CD14-positive monocyte (primary cell): ENCODE results near the gene GUSB. TPM values are rescaled to one million over a fixed set of nuclear protein-coding genes. Genes with fewer than 3 reads are reported as not detected.

ENCODE experiments used
- DNase-seq, 3 donors: peaks; one replicate each; pipeline ENCODE4 v3.0.0-alpha.2; 2011 to 2022
- H2AFZ ChIP-seq: 2 replicates; pipeline ENCODE4 v1.6.0; 2012; ENCODE audit warnings: mild to moderate bottlenecking, low read depth, low read length, inconsistent platforms; ENCODE audit not compliant: insufficient read depth, poor library complexity, severe bottlenecking
- H3K27ac ChIP-seq, 2 donors: 1 replicate in 1 of 2; 2 replicates in 1 of 2; pipeline ENCODE4 v1.5.1; 2012 to 2013; ENCODE audit warnings: low read length in 2 of 2, control low read depth in 1 of 2, inconsistent platforms in 1 of 2, low read depth in 1 of 2, mild to moderate bottlenecking in 1 of 2
- H3K27me3 ChIP-seq, 2 donors: one replicate each; pipeline versions ENCODE4 v1.6.0 to v1.6.1; 2011 to 2013; ENCODE audit warnings: low read length in 2 of 2; ENCODE audit not compliant: control insufficient read depth in 2 of 2, insufficient read depth in 2 of 2
- H3K36me3 ChIP-seq, 2 donors: replicated peaks in 1 of 2; 1 replicate in 1 of 2; 2 replicates in 1 of 2; pipeline versions ENCODE4 v1.5.1 to v1.6.1; 2012 to 2013; ENCODE audit warnings: low read length in 2 of 2, control low read depth in 1 of 2, inconsistent platforms in 1 of 2, mild to moderate bottlenecking in 1 of 2; ENCODE audit not compliant: insufficient read depth in 2 of 2, control insufficient read depth in 1 of 2
- H3K4me1 ChIP-seq, 2 donors: 1 replicate in 1 of 2; 2 replicates in 1 of 2; pipeline versions ENCODE4 v1.5.1 to v1.6.1; 2012 to 2013; ENCODE audit warnings: low read length in 2 of 2, control low read depth in 1 of 2, inconsistent platforms in 1 of 2, mild to moderate bottlenecking in 1 of 2, moderate library complexity in 1 of 2; ENCODE audit not compliant: insufficient read depth in 2 of 2, control insufficient read depth in 1 of 2
- H3K4me2 ChIP-seq: replicated peaks from 2 replicates; pipeline ENCODE3; 2012; ENCODE audit warnings: low read length, moderate library complexity, mild to moderate bottlenecking; ENCODE audit not compliant: poor library complexity, severe bottlenecking; ENCODE audit errors: extremely low read depth
- H3K4me3 ChIP-seq, 3 experiments: fragments of 200-600 bp in 1 of 3; sonication (generic) in 1 of 3; replicated peaks in 1 of 3; 1 replicate in 2 of 3; 2 replicates in 1 of 3; pipeline ENCODE4 v1.5.1; 2011 to 2013; ENCODE audit warnings: low read length in 3 of 3, mild to moderate bottlenecking in 3 of 3, control low read depth in 2 of 3, low read depth in 2 of 3, inconsistent platforms in 1 of 3, moderate library complexity in 1 of 3
- H3K79me2 ChIP-seq: 2 replicates; pipeline ENCODE4 v1.6.0; 2012; ENCODE audit warnings: mild to moderate bottlenecking, control low read depth, inconsistent platforms, low read length, moderate library complexity; ENCODE audit not compliant: insufficient read depth
- H3K9ac ChIP-seq: 2 replicates; pipeline ENCODE4 v1.6.0; 2017; ENCODE audit warnings: low read length, mild to moderate bottlenecking; ENCODE audit not compliant: insufficient read depth, poor library complexity, severe bottlenecking
- H3K9me3 ChIP-seq, 2 donors: replicated peaks in 1 of 2; 1 replicate in 1 of 2; 2 replicates in 1 of 2; pipeline versions ENCODE4 v1.5.1 to v1.6.1; 2012 to 2013; ENCODE audit warnings: low read length in 2 of 2, control low read depth in 1 of 2; ENCODE audit not compliant: control insufficient read depth in 1 of 2, insufficient read depth in 1 of 2
- H4K20me1 ChIP-seq: 2 replicates; pipeline ENCODE4 v1.6.0; 2012; ENCODE audit warnings: mild to moderate bottlenecking, low read length, control low read depth, moderate library complexity; ENCODE audit not compliant: insufficient read depth
- H3K27ac Mint-ChIP-seq, 7 donors: one replicate each; pipeline ENCODE4 v1.8.0; 2020; ENCODE audit warnings: mild to moderate bottlenecking in 7 of 7, mixed read lengths in 7 of 7, moderate library complexity in 6 of 7, inconsistent platforms in 2 of 7
- H3K27me3 Mint-ChIP-seq, 3 donors: one replicate each; pipeline ENCODE4 v1.8.0; 2021 to 2022; ENCODE audit warnings: low read depth in 3 of 3, mild to moderate bottlenecking in 3 of 3, mixed read lengths in 3 of 3, moderate library complexity in 3 of 3, inconsistent platforms in 1 of 3
- H3K36me3 Mint-ChIP-seq, 2 donors: one replicate each; pipeline ENCODE4 v1.8.0; 2020; ENCODE audit warnings: mixed read lengths in 2 of 2, inconsistent platforms in 1 of 2, mild to moderate bottlenecking in 1 of 2
- H3K4me1 Mint-ChIP-seq: one replicate; pipeline ENCODE4 v1.8.0; 2020; ENCODE audit warnings: mild to moderate bottlenecking, mixed read lengths
- H3K4me3 Mint-ChIP-seq, 2 donors: one replicate each; pipeline ENCODE4 v1.8.0; 2020; ENCODE audit warnings: mild to moderate bottlenecking in 2 of 2, mixed read lengths in 2 of 2, moderate library complexity in 1 of 2
- H3K9me3 Mint-ChIP-seq, 7 donors: one replicate each; pipeline ENCODE4 v1.8.0; 2020 to 2022; ENCODE audit warnings: mixed read lengths in 7 of 7, mild to moderate bottlenecking in 6 of 7, moderate library complexity in 6 of 7, inconsistent platforms in 2 of 7
- WGBS: methylation state at CpG from one replicate; pipeline ENCODE4 v1.1.5; 2013; ENCODE audit warnings: missing lambda C conversion rate; ENCODE audit not compliant: insufficient coverage; 5-methylcytosine and 5-hydroxymethylcytosine counted together
- intact Hi-C, 2 donors: fragments of 100-400 bp; cut with micrococcal nuclease; formaldehyde crosslinking; loops; one replicate each; pipeline versions ENCODE4 v1.15.0 to v1.15.1; 2023
- polyA plus RNA-seq, 3 donors: library from polyadenylated mRNA; depleted of rRNA in 1 of 3; unstranded in 2 of 3; stranded (reverse) in 1 of 3; fragments of 300-500 nt in 2 of 3; fragments of >200 nt in 1 of 3; fragmentation: Illumina TruSeq in 2 of 3; gene quantifications; 1 replicate in 2 of 3; 2 replicates in 1 of 3; pipeline ENCODE4 v1.2.3, GENCODE V29; 2012 to 2021
- TF ChIP-seq, protein P1 (sequence below): fragments of 200-600 bp; IDR thresholded peaks from one replicate; pipeline ENCODE4 v1.8.0; 2022; ENCODE audit warnings: antibody characterized with exemption, mild to moderate bottlenecking

The GUSB gene
- polyA plus RNA-seq, 3 donors = 113 to 121 (median 115) TPM

DNA sequence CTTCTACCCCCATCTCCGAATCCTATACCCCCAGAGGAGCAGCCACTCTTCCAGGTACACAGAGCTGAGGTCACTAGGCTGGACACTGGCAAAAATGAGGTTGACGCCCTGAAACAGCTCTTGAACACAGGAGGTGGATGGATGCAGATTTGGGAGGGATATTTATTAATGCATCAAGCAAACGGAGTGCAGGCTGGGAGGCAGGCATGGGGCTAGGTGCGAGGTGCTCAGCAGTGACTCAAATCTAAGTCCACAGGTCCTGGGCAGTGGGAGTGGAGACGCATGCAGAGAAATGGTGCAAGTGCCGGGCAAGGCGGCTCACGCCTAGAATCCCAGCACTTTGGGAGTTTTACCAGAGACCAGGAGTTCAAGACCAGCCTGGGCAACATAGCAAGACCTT lies 11.0 kb downstream of the GUSB start:
- Mint-ChIP-seq H3K4me3 (no peak overlapping the region), H3K27ac (peak overlapping the region in 5 of 7 donors; percentile 5 to 54 (median 29))
- intact Hi-C loops = no loop called here

DNA sequence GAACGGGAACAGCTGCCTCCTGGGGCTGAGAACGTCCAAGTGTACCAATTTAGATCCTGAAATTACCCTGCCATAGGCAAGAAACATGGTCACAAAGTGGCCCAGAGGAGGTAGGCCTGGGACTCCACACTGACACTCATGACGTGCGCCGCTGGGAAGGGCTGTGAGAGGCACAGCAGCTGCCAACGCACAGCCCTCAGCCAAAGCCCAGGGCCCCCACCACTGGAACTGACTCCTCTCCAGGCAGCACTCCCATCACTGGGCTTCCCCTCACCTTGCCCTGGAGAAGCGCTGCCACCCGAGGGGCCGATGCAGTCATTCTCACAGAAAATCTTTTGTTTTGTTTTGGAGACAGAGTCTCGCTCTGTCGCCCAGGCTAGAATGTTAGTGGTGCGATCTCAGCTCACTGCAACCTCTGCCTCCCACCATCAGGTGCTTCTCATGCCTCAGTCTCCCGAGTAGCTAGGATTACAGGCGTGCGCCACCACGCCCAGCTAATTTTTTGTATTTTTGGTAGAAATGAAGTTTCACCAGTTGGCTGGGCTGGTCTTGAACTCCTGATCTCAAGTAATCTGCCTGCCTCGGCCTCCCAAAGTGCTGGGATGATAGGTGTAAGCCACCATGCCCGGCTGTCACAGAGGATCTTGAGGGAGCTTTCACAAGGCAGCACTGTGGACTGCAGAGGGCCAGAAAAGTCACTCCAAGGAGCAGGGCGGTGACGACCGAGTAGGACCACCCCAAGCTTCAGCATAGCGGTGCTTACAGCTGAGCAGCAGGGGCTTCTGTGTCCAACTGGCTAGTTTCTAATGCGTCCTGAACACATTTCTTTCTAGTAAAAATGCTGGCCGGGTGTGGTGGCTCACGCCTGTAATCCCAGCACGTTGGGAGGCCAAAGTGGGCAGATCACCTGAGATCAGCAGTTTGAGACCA lies 13.5 kb downstream of the GUSB start:
- no peak overlapping the region for H3K27ac ChIP-seq
- H3K27me3 Mint-ChIP-seq = peaks cover 0 to 1% (median 0%) of the 10 kb centered on the region in 3 donors
- H3K27ac Mint-ChIP-seq = peak overlapping the region in 6 of 7 donors; percentile 9 to 76 (median 60)
- H3K9me3 ChIP-seq = no peaks in the 10 kb centered on the region
- H3K4me1 ChIP-seq = no peaks in the 10 kb centered on the region
- no peak overlapping the region for H3K4me3 Mint-ChIP-seq
- H2AFZ ChIP-seq = no peak overlapping the region
- peaks cover 91 to 98% of the 10 kb centered on the region in 2 donors for H3K36me3 ChIP-seq
- H3K4me3 ChIP-seq = no peak overlapping the region
- no peaks in the 10 kb centered on the region for H3K9me3 Mint-ChIP-seq
- H3K4me1 Mint-ChIP-seq = no peaks in the 10 kb centered on the region
- peaks cover 7% of the 10 kb centered on the region for H4K20me1 ChIP-seq
- H3K36me3 Mint-ChIP-seq = peaks cover 81 to 97% of the 10 kb centered on the region in 2 donors
- no peaks in the 10 kb centered on the region for H3K27me3 ChIP-seq
- no peaks in the 10 kb centered on the region for H3K79me2 ChIP-seq
- intact Hi-C loops = no loop called here
- no peak overlapping the region for H3K4me2 ChIP-seq
- H3K9ac ChIP-seq = no peak overlapping the region
- DNase-seq = no peak
- WGBS = 98% methylated on average over 12 of the region's 26 CpGs
- TF ChIP-seq, protein P1, sequence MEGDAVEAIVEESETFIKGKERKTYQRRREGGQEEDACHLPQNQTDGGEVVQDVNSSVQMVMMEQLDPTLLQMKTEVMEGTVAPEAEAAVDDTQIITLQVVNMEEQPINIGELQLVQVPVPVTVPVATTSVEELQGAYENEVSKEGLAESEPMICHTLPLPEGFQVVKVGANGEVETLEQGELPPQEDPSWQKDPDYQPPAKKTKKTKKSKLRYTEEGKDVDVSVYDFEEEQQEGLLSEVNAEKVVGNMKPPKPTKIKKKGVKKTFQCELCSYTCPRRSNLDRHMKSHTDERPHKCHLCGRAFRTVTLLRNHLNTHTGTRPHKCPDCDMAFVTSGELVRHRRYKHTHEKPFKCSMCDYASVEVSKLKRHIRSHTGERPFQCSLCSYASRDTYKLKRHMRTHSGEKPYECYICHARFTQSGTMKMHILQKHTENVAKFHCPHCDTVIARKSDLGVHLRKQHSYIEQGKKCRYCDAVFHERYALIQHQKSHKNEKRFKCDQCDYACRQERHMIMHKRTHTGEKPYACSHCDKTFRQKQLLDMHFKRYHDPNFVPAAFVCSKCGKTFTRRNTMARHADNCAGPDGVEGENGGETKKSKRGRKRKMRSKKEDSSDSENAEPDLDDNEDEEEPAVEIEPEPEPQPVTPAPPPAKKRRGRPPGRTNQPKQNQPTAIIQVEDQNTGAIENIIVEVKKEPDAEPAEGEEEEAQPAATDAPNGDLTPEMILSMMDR = no peak

More for the DNA sequence above, 11.0 kb downstream of the GUSB start:
- no peaks in the 10 kb centered on the region for H3K79me2 ChIP-seq
- H3K27ac ChIP-seq = no peak overlapping the region
- H3K9me3 ChIP-seq = no peaks in the 10 kb centered on the region
- peaks cover 83 to 96% of the 10 kb centered on the region in 2 donors for H3K36me3 Mint-ChIP-seq
- H3K36me3 ChIP-seq = peaks cover 91 to 99% of the 10 kb centered on the region in 2 donors
- WGBS = 95% methylated on average over 7 of the region's 8 CpGs
- H3K27me3 Mint-ChIP-seq = peaks cover 0 to 1% (median 0%) of the 10 kb centered on the region in 3 donors
- no peak overlapping the region for H3K9ac ChIP-seq
- no peak overlapping the region for H3K4me3 ChIP-seq
- no peaks in the 10 kb centered on the region for H3K4me1 ChIP-seq
- no peak overlapping the region for H3K4me2 ChIP-seq
- H3K27me3 ChIP-seq = no peaks in the 10 kb centered on the region
- H3K4me1 Mint-ChIP-seq = no peaks in the 10 kb centered on the region
- peaks cover 17% of the 10 kb centered on the region for H4K20me1 ChIP-seq
- TF ChIP-seq, protein P1 = no peak
- no peaks in the 10 kb centered on the region for H3K9me3 Mint-ChIP-seq
- no peak overlapping the region for H2AFZ ChIP-seq
- DNase-seq = no peak
